ENCODE measurements around the gene DOK6. TPM values are rescaled to one million over a fixed set of nuclear protein-coding genes. Genes with fewer than 3 reads are reported as not detected.
"Not testable (repeated sequence)": the region's sequence is repeated elsewhere in the genome, so short reads cannot be mapped to it uniquely, and the experiment has no call there.

DOK6 gene
- total RNA-seq, 2 experiments from 2014 or later, result not detected

DNA sequence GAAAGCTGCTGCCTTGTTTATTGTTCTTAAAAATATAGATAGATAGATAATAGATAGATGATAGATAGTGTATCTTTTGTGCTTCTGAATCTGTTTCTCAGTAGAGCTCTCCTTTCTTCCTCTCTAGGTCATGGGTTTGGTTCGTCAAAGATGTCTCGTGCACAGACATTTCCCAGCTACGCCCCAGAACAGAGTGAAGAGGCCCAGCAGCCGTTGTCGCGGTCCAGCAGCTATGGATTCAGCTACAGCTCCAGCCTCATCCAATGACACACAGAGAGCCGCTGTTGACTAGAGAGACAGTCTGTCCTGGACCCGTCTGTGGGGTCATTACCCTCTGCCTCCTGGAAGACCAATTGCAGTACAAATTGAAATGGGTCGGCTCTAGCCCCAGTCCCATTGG, 440.4 kb downstream of the DOK6 start:
- POLR2A ChIA-PET, result no interaction called here
- ATAC-seq (no peak), DNase-seq (no peak)
- Mint-ChIP-seq H3K4me3 (no peak overlapping the region), H3K4me1 (ENCODE audit: low read depth) (no peaks in the 10 kb centered on the region), H3K9me3 (ENCODE audit: insufficient read depth) (no peaks in the 10 kb centered on the region), H3K27me3 (ENCODE audit: low read depth) (peaks cover 3% of the 10 kb centered on the region), H3K27ac (no peak overlapping the region), H3K36me3 (ENCODE audit: low read depth) (no peaks in the 10 kb centered on the region)
- CTCF ChIA-PET, result interaction anchor here (1.3 to 1.7 kb wide), 2 partner anchors 11 to 13 kb away, joined by 4 to 6 read pairs; no protein-coding TSS in a partner anchor

DNA sequence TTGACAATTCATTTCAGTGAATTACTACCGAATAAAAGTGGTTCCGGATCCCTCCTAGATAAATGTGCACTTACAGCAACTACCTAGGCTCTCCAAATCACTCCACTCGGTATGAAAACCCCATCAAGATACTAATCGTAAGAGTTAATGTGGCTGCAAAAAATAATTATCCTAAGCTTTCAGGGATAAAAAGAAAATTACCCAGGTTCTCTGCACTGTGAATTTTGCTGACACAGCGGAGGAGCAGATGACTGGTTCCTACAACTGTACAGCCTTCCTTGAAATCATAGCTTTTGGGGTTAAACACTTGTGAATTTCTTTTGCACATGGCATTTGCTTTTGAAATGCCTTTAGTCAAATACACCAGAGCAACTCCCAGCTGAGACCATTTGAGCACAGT, 442.3 kb downstream of the DOK6 start:
- no peak for DNase-seq
- no peak for ATAC-seq
- no peak overlapping the region for H3K27ac Mint-ChIP-seq
- H3K27me3 Mint-ChIP-seq (ENCODE audit: low read depth), result peaks cover 3% of the 10 kb centered on the region
- ChIA-PET CTCF (no interaction called here), POLR2A (no interaction called here)
- H3K4me1 Mint-ChIP-seq (ENCODE audit: low read depth), result no peaks in the 10 kb centered on the region
- H3K9me3 Mint-ChIP-seq (ENCODE audit: insufficient read depth), result no peaks in the 10 kb centered on the region
- no peaks in the 10 kb centered on the region for H3K36me3 Mint-ChIP-seq (ENCODE audit: low read depth)
- no peak overlapping the region for H3K4me3 Mint-ChIP-seq

DNA sequence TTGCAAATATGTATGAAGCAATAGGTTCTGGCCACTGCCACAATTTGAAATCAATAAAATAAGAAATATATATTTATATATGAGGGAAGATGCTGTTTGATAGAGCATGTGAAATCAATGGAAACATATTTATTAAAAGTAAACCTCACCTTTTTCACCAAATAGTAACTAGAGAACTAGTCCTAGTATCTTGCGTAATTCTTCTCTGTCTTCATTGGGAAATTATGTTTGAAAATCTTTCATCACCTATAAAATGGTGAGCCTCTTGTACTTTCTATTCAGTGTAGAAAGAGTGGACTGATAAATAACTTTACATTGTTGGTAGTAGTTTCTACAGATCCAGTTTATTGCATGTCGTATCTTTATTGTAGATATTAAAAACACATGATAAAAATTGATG, 444.0 kb downstream of the DOK6 start:
- Mint-ChIP-seq H3K27ac (no peak overlapping the region), H3K9me3 (ENCODE audit: insufficient read depth) (no peaks in the 10 kb centered on the region), H3K4me1 (ENCODE audit: low read depth) (no peaks in the 10 kb centered on the region), H3K27me3 (ENCODE audit: low read depth) (peaks cover 3% of the 10 kb centered on the region), H3K4me3 (no peak overlapping the region), H3K36me3 (ENCODE audit: low read depth) (no peaks in the 10 kb centered on the region)
- CTCF ChIA-PET, result interaction anchor here (0.9 kb wide), 1 partner anchor 89 kb away, joined by 3 read pairs; no protein-coding TSS in a partner anchor
- ATAC-seq, result no peak
- POLR2A ChIA-PET, result no interaction called here
- DNase-seq, result no peak

DNA sequence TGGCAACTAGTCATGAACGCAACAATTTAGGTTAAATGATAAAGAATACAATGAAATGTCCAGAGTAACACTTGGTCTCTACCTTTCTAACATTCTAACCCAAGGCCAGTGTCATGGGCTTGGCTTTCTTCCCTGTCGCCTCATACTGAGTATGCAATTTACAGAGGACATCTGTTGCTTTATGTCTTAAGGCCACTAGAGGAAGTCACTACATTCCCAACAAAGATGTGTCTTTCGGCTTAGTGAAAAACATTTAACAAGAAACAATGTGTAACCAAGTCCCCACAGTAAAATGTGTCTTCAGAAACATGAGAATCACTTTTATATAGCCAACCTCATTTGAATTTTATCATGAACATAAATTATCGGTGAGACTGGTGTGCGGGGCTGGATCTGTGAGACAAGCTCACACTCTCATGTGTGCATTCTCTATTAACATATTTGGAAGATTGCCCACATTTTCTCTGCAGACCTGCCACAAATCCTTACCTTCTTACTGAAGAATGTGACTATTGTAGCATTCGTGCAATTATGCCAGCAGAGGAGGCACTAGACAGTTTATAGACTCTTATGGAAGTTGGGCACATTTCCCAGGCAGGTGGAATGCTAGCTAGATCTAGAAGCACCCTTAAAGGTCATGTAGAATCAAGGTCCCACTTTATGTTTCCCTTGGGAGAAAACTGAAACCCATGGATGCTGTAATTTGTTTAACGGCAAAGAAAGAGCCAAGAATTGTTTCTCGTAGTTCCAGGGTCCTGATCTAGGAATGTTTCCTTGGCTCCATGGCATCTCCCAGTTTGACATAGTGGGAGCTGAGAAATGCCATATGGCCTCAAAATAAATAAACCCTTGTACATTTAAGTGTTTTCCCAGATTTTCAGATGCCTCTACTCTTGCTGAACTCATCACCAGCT, 445.2 kb downstream of the DOK6 start:
- ChIA-PET POLR2A (no interaction called here), CTCF (interaction anchor here (0.7 to 1.3 kb wide), 4 partner anchors 11 to 240 kb away, joined by 3 read pairs; no protein-coding TSS in a partner anchor)
- peaks cover 3% of the 10 kb centered on the region for H3K27me3 Mint-ChIP-seq (ENCODE audit: low read depth)
- no peaks in the 10 kb centered on the region for H3K36me3 Mint-ChIP-seq (ENCODE audit: low read depth)
- H3K4me1 Mint-ChIP-seq (ENCODE audit: low read depth), result no peaks in the 10 kb centered on the region
- DNase-seq (no peak), ATAC-seq (no peak)
- H3K9me3 Mint-ChIP-seq (ENCODE audit: insufficient read depth), result no peaks in the 10 kb centered on the region
- no peak overlapping the region for H3K27ac Mint-ChIP-seq
- H3K4me3 Mint-ChIP-seq, result no peak overlapping the region

DNA sequence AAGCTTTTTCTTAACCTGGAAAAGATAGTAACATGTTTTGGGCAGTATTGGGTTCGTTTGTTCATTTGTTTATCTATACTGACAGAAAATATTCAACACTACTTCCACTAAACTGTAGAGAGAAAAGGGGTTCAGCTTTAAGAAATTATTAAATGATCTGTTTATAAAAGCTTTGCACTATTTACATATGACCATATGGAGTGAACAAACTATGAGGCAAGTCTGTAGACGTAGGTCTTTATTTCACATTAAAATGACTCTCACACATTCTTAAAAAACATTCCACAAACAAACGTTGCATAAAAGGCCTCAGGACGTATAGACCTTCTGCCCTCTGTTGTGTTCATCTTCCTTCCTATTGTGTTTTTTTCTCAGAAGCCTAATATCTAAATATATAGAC, 452.4 kb downstream of the DOK6 start:
- H3K36me3 Mint-ChIP-seq (ENCODE audit: low read depth), result peaks cover 16% of the 10 kb centered on the region
- H3K4me1 Mint-ChIP-seq (ENCODE audit: low read depth), result no peaks in the 10 kb centered on the region
- CTCF ChIA-PET, result no interaction called here
- H3K27ac Mint-ChIP-seq, result no peak overlapping the region
- DNase-seq (no peak), ATAC-seq (no peak)
- POLR2A ChIA-PET, result no interaction called here
- H3K9me3 Mint-ChIP-seq (ENCODE audit: insufficient read depth), result no peaks in the 10 kb centered on the region
- H3K4me3 Mint-ChIP-seq, result no peak overlapping the region
- no peaks in the 10 kb centered on the region for H3K27me3 Mint-ChIP-seq (ENCODE audit: low read depth)

DNA sequence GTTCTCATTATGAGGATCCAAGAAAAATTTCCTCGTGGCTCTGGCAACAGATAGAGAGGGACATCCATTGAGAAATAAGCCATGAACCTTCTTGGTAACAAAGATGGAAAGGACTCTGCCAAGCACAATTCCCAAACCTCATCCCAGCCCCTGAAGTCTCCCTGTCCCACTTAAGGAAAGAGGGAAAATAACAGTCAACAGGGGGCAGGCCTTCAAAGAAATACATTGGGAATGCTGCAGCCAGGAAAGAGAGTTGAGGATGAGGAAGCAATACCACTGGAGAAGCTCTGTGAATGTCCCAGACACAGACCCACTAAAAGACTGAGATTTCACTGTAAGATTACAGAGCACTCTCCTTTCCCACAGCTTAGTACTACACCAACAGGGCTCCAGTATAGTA, 453.8 kb downstream of the DOK6 start:
- no peak overlapping the region for H3K27ac Mint-ChIP-seq
- no peaks in the 10 kb centered on the region for H3K4me1 Mint-ChIP-seq (ENCODE audit: low read depth)
- CTCF ChIA-PET, result interaction anchor here (0.7 kb wide), 1 partner anchor 10 kb away, joined by 3 read pairs; no protein-coding TSS in a partner anchor
- POLR2A ChIA-PET, result interaction anchor here (0.7 kb wide), 1 partner anchor 30 kb away, joined by 4 read pairs; no protein-coding TSS in a partner anchor
- H3K27me3 Mint-ChIP-seq (ENCODE audit: low read depth), result no peaks in the 10 kb centered on the region
- ATAC-seq (no peak), DNase-seq (no peak)
- H3K9me3 Mint-ChIP-seq (ENCODE audit: insufficient read depth), result no peaks in the 10 kb centered on the region
- H3K36me3 Mint-ChIP-seq (ENCODE audit: low read depth), result peaks cover 18% of the 10 kb centered on the region
- H3K4me3 Mint-ChIP-seq, result no peak overlapping the region

DNA sequence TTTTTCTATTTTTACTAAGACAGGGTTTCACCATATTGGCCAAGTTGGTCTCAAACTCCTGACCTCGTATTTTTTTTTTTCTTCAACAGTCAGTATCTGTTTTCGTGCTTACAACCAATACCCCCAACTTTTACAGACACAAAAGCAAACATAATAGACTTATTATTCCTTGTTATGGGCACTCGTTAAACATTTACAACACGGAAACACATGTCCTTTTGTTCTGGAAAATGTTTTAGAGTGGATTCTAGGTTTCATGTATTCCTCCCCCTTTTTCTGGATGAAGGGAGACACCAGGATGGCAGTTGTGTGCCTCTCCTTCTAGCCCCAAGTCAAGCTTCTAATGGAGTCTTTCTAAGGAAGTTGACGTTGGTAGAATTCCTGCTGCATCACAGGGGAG, 458.2 kb downstream of the DOK6 start:
- Mint-ChIP-seq H3K9me3 (ENCODE audit: insufficient read depth) (no peaks in the 10 kb centered on the region), H3K4me3 (no peak overlapping the region), H3K27ac (no peak overlapping the region), H3K27me3 (ENCODE audit: low read depth) (no peaks in the 10 kb centered on the region), H3K36me3 (ENCODE audit: low read depth) (peaks cover 35% of the 10 kb centered on the region), H3K4me1 (ENCODE audit: low read depth) (no peaks in the 10 kb centered on the region)
- ChIA-PET POLR2A (interaction anchor here (1.1 kb wide), 1 partner anchor 39 kb away, joined by 3 read pairs; no protein-coding TSS in a partner anchor), CTCF (no interaction called here)
- ATAC-seq (no peak), DNase-seq (no peak)

DNA sequence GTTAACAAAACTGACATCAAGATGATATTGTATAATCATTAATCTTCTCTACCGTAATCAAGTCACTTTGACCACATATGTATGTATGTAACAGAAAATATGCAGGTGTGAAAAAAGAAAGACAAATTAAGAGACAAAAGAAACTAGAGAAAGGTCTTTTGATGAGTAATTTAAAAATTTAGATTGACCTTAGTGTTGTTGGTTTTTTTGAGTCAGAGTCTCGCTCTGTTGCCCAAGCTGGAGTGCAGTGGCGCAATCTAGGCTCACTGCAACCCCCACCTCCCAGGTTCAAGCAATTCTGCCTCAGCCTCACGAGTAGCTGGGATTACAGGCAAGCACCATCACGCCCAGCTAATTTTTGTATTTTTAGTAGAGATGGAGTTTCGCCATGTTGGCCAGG, 464.1 kb downstream of the DOK6 start:
- not testable (repeated sequence) for H3K9me3 Mint-ChIP-seq (ENCODE audit: insufficient read depth); ATAC-seq; H3K27ac Mint-ChIP-seq

DNA sequence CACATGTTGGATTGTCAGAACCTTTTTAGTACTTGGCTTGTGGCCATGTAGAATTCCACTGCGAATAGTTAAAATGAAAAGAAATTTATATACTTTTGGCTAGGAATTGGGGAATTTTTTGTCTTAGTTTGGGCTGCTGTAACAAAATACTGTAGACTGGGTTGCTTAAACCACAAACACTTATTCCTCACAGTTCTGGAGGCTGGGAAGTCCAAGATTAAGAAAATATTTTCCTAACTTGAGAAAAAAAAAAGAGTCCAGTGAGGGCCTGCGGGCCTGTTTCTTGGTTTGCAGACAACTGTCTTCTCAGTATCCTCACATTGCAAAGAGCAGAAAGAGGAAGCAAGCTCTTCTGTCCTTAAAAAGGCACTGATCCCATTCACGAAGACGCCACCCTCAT, 465.1 kb downstream of the DOK6 start:
- ATAC-seq (no peak), DNase-seq (no peak)
- Mint-ChIP-seq H3K27ac (no peak overlapping the region), H3K36me3 (ENCODE audit: low read depth) (peaks cover 57% of the 10 kb centered on the region), H3K4me3 (no peak overlapping the region), H3K9me3 (ENCODE audit: insufficient read depth) (no peaks in the 10 kb centered on the region), H3K4me1 (ENCODE audit: low read depth) (no peaks in the 10 kb centered on the region), H3K27me3 (ENCODE audit: low read depth) (no peaks in the 10 kb centered on the region)
- CTCF ChIA-PET, result no interaction called here
- POLR2A ChIA-PET, result no interaction called here

More for the DNA sequence above, 464.1 kb downstream of the DOK6 start:
- CTCF ChIA-PET, result interaction anchor here (0.6 to 1.0 kb wide), 2 partner anchors 10 to 209 kb away, joined by 3 read pairs; no protein-coding TSS in a partner anchor
- DNase-seq; H3K4me3 Mint-ChIP-seq; POLR2A ChIA-PET; H3K4me1 Mint-ChIP-seq (ENCODE audit: low read depth); H3K27me3 Mint-ChIP-seq (ENCODE audit: low read depth): not testable (repeated sequence)
- H3K36me3 Mint-ChIP-seq (ENCODE audit: low read depth), result peaks cover 58% of the 10 kb centered on the region

DNA sequence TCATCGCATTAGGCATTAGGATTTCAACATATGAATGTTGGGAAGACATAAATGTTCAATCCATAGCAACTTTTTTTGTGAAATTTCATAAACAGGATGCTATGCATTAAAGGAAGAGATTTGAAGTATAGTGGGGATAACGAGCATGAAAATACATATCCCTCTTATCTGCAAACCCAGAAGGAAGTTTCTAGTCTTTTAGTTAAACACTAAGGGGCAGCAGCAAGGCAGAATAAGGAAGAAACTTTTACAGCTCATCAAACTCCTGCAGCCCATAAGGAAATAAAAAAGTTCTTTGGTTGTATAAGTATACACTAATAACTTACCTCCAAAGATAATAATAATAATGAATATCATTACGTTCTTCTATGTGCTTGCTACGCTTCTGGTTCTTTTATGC, 465.5 kb downstream of the DOK6 start:
- Mint-ChIP-seq H3K36me3 (ENCODE audit: low read depth) (peaks cover 61% of the 10 kb centered on the region), H3K4me1 (ENCODE audit: low read depth) (no peaks in the 10 kb centered on the region), H3K4me3 (no peak overlapping the region), H3K27me3 (ENCODE audit: low read depth) (no peaks in the 10 kb centered on the region), H3K9me3 (ENCODE audit: insufficient read depth) (no peaks in the 10 kb centered on the region), H3K27ac (no peak overlapping the region)
- ChIA-PET POLR2A (no interaction called here), CTCF (no interaction called here)
- ATAC-seq (no peak), DNase-seq (no peak)

DNA sequence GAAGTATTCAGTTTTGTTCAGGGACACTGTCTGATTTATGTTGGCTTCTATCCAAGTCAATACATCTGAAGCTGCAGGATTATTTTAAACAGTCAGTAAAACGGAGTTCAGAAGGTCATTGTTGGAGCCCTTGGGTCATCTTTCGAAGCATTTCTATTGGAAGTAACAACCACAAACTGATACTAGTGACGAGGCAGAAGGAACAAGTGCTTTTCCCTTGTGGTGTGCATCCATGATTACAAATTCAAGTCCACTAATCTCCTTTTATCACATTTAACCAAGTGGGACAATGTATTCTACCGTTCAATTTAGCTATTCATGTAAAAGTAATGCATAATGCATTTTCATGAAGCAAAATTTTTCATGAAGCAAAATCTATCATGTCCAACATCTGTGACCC, 470.0 kb downstream of the DOK6 start:
- ChIA-PET POLR2A (no interaction called here), CTCF (no interaction called here)
- H3K4me3 Mint-ChIP-seq, result no peak overlapping the region
- H3K27ac Mint-ChIP-seq, result no peak overlapping the region
- no peaks in the 10 kb centered on the region for H3K27me3 Mint-ChIP-seq (ENCODE audit: low read depth)
- peaks cover 49% of the 10 kb centered on the region for H3K36me3 Mint-ChIP-seq (ENCODE audit: low read depth)
- DNase-seq (no peak), ATAC-seq (no peak)
- peaks cover 2% of the 10 kb centered on the region for H3K4me1 Mint-ChIP-seq (ENCODE audit: low read depth)
- no peaks in the 10 kb centered on the region for H3K9me3 Mint-ChIP-seq (ENCODE audit: insufficient read depth)

DNA sequence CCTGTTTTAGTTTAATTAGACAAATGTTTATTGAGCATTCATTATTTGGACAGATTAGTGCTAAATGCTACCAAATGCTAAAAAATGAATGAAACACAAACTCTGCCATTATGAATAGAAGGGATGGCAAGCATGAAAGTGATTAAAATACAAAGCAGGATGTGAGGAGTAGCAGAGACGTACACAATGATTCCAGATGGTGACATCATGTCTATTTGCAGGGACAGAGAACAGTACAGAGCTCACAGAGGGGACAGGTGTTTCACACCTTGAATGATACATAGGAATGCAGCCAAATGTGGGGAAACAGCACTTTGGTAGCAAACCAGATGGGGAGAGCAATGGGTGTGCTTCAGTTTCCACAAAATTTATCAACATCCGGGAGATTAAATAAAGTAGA, 470.7 kb downstream of the DOK6 start:
- Mint-ChIP-seq H3K4me1 (ENCODE audit: low read depth) (peaks cover 2% of the 10 kb centered on the region), H3K36me3 (ENCODE audit: low read depth) (peaks cover 47% of the 10 kb centered on the region), H3K27ac (no peak overlapping the region), H3K9me3 (ENCODE audit: insufficient read depth) (no peaks in the 10 kb centered on the region), H3K27me3 (ENCODE audit: low read depth) (no peaks in the 10 kb centered on the region), H3K4me3 (no peak overlapping the region)
- ATAC-seq (no peak), DNase-seq (no peak)
- POLR2A ChIA-PET, result no interaction called here
- CTCF ChIA-PET, result no interaction called here
